DOHH2 (cell line): ENCODE measurements around the gene PHRF1.

Experiments used
- H3F3A ChIP-seq: fragments of 200-600 bp; sonication (generic), shearing (Covaris generic); 2 replicates; pipeline ENCODE4 v1.6.0; 2016; ENCODE audit warnings: antibody characterized with exemption, mild to moderate bottlenecking; ENCODE audit not compliant: control insufficient read depth, insufficient read depth
- H3K27ac ChIP-seq: fragments of 200-600 bp; sonication (generic); 2 replicates; pipeline ENCODE4 v1.5.1; 2014; ENCODE audit warnings: low read depth, mild to moderate bottlenecking, low read length, moderate library complexity
- H3K27me3 ChIP-seq: fragments of 200-600 bp; sonication (generic); 2 replicates; pipeline ENCODE4 v1.6.1; 2014; ENCODE audit warnings: mild to moderate bottlenecking, low read length, mixed read lengths; ENCODE audit not compliant: control insufficient read depth
- H3K36me3 ChIP-seq: fragments of 200-600 bp; sonication (generic); 2 replicates; pipeline ENCODE4 v1.6.1; 2014; ENCODE audit warnings: mild to moderate bottlenecking, low read length, moderate library complexity, mixed read lengths; ENCODE audit not compliant: control insufficient read depth
- H3K4me1 ChIP-seq: fragments of 200-600 bp; sonication (generic); 2 replicates; pipeline ENCODE4 v1.6.1; 2014; ENCODE audit warnings: mild to moderate bottlenecking, low read length, mixed read lengths; ENCODE audit not compliant: control insufficient read depth
- H3K4me2 ChIP-seq: fragments of 200-600 bp; sonication (generic); 2 replicates; pipeline ENCODE4 v1.6.0; 2014; ENCODE audit warnings: mild to moderate bottlenecking, low read length, moderate library complexity
- H3K4me3 ChIP-seq: fragments of 200-600 bp; sonication (generic); 2 replicates; pipeline ENCODE4 v1.5.1; 2014; ENCODE audit warnings: mild to moderate bottlenecking, low read length, mixed read lengths
- H3K79me2 ChIP-seq: fragments of 200-600 bp; sonication (generic); 2 replicates; pipeline ENCODE4 v1.6.1; 2014; ENCODE audit warnings: mild to moderate bottlenecking, low read length, mixed read lengths; ENCODE audit not compliant: control insufficient read depth
- H3K9me2 ChIP-seq: fragments of 200-600 bp; sonication (generic); replicated peaks from 2 replicates; pipeline ENCODE4 v1.6.1; 2014; ENCODE audit warnings: mild to moderate bottlenecking, low read length, mixed read lengths; ENCODE audit not compliant: control insufficient read depth
- H3K9me3 ChIP-seq: fragments of 200-600 bp; sonication (generic); 2 replicates; pipeline ENCODE4 v1.6.1; 2014; ENCODE audit warnings: antibody characterized with exemption, low read length, mixed read lengths; ENCODE audit not compliant: control insufficient read depth, insufficient read depth
- H4K20me1 ChIP-seq: fragments of 200-600 bp; sonication (generic); 2 replicates; pipeline ENCODE4 v1.6.0; 2014; ENCODE audit warnings: low read depth, mild to moderate bottlenecking, antibody characterized with exemption, low read length, moderate library complexity; ENCODE audit not compliant: control insufficient read depth, insufficient read depth
- EZH2phosphoT487 ChIP-seq: fragments of 200-600 bp; sonication (generic); IDR thresholded peaks from 2 replicates; pipeline ENCODE4 v1.6.1; 2017; ENCODE audit warnings: borderline replicate concordance, mild to moderate bottlenecking, antibody characterized with exemption, low read length, moderate library complexity, mixed read lengths
- TF ChIP-seq, protein P1 (sequence below): fragments of 200-600 bp; sonication (generic); IDR thresholded peaks from one replicate; pipeline ENCODE4 v1.5.1; 2014; ENCODE audit warnings: antibody characterized with exemption, mild to moderate bottlenecking, low read depth, low read length; ENCODE audit not compliant: poor library complexity, severe bottlenecking

Gene PHRF1

DNA sequence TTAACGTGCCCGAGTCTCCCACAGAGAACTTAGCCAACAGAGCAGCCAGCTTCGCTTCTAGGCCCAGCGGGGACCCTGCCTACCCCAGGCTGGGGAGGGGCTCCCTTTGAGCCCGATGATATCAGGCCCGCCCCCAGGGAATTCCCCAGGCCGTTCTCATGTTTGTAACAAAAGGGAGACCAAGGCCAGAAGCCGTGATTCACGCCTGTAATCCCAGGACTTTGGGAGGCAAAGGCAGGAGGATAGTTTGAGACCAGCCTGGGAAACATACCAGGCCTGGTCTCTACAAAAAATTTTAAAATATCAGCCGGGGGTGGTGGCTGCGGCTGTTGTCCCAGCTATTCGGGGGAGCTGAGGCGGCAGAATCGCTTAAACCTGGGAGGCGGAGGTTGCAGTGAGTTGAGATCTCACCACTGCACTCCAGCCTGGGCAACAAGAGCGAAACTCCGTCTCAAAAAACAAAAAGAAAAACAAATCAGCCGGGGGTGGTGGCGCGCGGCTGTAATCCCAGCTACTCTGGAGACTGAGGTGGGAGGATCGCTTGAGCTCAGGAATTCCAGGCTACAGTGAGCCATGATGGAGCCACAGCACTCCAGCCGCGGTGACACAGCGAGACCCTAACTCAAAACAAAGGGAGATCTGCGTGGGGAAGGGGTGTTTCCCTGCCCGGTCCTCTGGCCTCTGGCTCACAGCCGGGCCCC, 62.5 kb downstream of the PHRF1 start:
- Histone ChIP-seq H4K20me1 (no peaks in the 10 kb centered on the region), H3K4me1 (no peaks in the 10 kb centered on the region), H3K36me3 (no peaks in the 10 kb centered on the region), H3K27ac (no peak overlapping the region), H3K4me3 (no peak overlapping the region), H3F3A (no peaks in the 10 kb centered on the region), H3K9me3 (no peaks in the 10 kb centered on the region), H3K4me2 (no peak overlapping the region), H3K79me2 (no peaks in the 10 kb centered on the region), H3K27me3 (no peaks in the 10 kb centered on the region), H3K9me2 (no peaks in the 10 kb centered on the region)
- TF ChIP-seq, protein P1, sequence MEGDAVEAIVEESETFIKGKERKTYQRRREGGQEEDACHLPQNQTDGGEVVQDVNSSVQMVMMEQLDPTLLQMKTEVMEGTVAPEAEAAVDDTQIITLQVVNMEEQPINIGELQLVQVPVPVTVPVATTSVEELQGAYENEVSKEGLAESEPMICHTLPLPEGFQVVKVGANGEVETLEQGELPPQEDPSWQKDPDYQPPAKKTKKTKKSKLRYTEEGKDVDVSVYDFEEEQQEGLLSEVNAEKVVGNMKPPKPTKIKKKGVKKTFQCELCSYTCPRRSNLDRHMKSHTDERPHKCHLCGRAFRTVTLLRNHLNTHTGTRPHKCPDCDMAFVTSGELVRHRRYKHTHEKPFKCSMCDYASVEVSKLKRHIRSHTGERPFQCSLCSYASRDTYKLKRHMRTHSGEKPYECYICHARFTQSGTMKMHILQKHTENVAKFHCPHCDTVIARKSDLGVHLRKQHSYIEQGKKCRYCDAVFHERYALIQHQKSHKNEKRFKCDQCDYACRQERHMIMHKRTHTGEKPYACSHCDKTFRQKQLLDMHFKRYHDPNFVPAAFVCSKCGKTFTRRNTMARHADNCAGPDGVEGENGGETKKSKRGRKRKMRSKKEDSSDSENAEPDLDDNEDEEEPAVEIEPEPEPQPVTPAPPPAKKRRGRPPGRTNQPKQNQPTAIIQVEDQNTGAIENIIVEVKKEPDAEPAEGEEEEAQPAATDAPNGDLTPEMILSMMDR, result no peak
- no peak for TF ChIP-seq EZH2phosphoT487

DNA sequence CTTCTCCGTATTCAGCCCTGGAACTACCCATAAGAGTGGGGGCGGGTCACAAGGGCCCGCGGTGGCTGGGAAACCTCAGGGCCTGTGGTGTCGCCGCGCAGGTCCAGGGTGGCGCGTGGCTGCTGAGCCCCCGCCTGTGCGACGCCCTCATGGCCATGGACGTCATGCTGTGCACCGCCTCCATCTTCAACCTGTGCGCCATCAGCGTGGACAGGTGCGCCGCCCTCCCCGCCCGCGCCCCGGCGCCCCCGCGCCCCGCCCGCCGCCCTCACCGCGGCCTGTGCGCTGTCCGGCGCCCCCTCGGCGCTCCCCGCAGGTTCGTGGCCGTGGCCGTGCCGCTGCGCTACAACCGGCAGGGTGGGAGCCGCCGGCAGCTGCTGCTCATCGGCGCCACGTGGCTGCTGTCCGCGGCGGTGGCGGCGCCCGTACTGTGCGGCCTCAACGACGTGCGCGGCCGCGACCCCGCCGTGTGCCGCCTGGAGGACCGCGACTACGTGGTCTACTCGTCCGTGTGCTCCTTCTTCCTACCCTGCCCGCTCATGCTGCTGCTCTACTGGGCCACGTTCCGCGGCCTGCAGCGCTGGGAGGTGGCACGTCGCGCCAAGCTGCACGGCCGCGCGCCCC, 63.2 kb downstream of the PHRF1 start:
- no peak overlapping the region for H3K27ac ChIP-seq
- no peaks in the 10 kb centered on the region for H3K79me2 ChIP-seq
- H3K4me3 ChIP-seq, result no peak overlapping the region
- H3F3A ChIP-seq, result no peaks in the 10 kb centered on the region
- no peaks in the 10 kb centered on the region for H3K9me3 ChIP-seq
- H4K20me1 ChIP-seq, result no peaks in the 10 kb centered on the region
- H3K4me2 ChIP-seq, result no peak overlapping the region
- H3K36me3 ChIP-seq, result no peaks in the 10 kb centered on the region
- H3K9me2 ChIP-seq, result no peaks in the 10 kb centered on the region
- TF ChIP-seq, protein P1, result no peak
- no peak for TF ChIP-seq EZH2phosphoT487
- H3K4me1 ChIP-seq, result no peaks in the 10 kb centered on the region
- H3K27me3 ChIP-seq, result no peaks in the 10 kb centered on the region

DNA sequence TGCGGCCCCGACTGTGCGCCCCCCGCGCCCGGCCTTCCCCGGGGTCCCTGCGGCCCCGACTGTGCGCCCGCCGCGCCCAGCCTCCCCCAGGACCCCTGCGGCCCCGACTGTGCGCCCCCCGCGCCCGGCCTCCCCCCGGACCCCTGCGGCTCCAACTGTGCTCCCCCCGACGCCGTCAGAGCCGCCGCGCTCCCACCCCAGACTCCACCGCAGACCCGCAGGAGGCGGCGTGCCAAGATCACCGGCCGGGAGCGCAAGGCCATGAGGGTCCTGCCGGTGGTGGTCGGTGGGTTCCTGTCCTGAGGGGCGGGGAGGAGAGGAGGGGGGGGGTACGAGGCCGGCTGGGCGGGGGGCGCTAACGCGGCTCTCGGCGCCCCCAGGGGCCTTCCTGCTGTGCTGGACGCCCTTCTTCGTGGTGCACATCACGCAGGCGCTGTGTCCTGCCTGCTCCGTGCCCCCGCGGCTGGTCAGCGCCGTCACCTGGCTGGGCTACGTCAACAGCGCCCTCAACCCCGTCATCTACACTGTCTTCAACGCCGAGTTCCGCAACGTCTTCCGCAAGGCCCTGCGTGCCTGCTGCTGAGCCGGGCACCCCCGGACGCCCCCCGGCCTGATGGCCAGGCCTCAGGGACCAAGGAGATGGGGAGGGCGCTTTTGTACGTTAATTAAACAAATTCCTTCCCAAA, 63.9 kb downstream of the PHRF1 start:
- TF ChIP-seq EZH2phosphoT487, result no peak
- TF ChIP-seq, protein P1, result no peak
- no peak overlapping the region for H3K4me2 ChIP-seq
- H3K27ac ChIP-seq, result no peak overlapping the region
- no peaks in the 10 kb centered on the region for H3K36me3 ChIP-seq
- no peaks in the 10 kb centered on the region for H3F3A ChIP-seq
- H3K9me3 ChIP-seq, result no peaks in the 10 kb centered on the region
- H3K4me3 ChIP-seq, result no peak overlapping the region
- H3K4me1 ChIP-seq, result no peaks in the 10 kb centered on the region
- H3K27me3 ChIP-seq, result no peaks in the 10 kb centered on the region
- no peaks in the 10 kb centered on the region for H4K20me1 ChIP-seq
- no peaks in the 10 kb centered on the region for H3K79me2 ChIP-seq
- no peaks in the 10 kb centered on the region for H3K9me2 ChIP-seq
